GM21515 (cell line): ENCODE results near the gene CLNS1A.
A peak's percentile ranks its signal among the peaks of the same experiment; 100 is the strongest.
"Not testable (repeated sequence)": the region's sequence is repeated elsewhere in the genome, so short reads cannot be mapped to it uniquely, and the experiment has no call there.

Experiments used
- ATAC-seq: cut with Tn5 transposase; IDR thresholded peaks from one replicate; pipeline ENCODE4 v1.9.1; 2021; ENCODE audit not compliant: unreplicated experiment

CLNS1A gene, protein sequence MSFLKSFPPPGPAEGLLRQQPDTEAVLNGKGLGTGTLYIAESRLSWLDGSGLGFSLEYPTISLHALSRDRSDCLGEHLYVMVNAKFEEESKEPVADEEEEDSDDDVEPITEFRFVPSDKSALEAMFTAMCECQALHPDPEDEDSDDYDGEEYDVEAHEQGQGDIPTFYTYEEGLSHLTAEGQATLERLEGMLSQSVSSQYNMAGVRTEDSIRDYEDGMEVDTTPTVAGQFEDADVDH

DNA sequence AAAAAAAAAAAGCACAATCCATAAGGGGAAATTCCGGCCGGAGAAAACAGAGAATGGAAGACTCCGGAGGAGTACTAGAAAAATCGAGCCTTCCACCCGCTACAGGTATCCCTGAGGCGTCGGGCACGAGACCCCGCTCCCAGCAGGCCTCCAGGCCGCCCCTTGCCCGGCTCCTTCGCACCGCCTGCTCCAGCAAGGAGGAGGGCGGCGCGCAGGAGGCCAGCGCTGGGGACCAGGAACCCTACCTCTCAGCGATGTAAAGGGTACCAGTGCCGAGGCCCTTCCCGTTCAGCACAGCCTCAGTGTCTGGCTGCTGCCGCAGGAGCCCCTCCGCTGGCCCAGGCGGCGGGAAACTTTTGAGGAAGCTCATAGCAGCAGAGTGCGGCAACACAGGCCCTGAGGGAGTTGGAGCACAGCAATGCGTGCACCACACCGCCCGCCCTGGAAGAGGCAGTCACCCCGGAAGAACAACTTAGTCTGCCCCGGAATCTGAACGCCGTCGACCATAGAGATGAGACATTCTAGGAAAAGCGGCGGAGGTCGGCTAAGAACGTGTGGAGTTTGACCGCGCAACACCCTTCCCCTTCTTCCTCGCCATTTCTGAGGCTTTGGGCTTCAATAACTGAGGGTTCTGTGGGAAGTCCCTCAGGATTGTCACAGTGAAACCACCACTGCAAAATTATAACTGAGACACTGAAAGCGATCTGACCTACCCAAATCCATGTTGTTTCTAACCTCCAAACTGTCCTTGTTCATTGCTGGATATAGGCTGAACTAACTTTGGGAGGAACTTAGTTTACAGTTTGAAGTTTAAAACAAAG, at the start of gene CLNS1A:
CLNS1A (minus strand) TSS at position 450 of the 821 bp plus-strand sequence; CDS start at position 370, 80 bp downstream.
- peak; percentile 92 for ATAC-seq

- no peak for ATAC-seq
Observed at GRCh38 chr11:77687088-77687487, 49.5 kb upstream of the CLNS1A start.

DNA sequence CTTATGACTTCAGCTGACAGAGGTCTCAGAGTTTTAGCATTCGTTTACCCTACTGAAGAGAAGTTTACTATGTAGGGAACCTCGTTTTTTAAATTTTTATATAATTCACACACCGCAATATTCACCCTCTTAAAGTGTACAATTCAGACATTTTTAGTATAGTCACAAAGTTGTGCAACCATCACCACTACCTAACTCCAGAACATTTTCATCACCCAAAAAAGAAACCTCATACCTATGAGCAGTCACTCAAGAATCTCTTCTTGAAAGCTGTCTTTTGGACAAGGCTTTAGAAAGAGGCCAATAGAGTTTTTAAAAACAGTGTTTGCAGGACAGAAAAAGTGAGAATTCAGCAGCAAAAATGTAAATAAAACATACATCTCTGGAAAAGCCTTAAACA, 39.5 kb upstream of the CLNS1A start:
- no peak for ATAC-seq

GRCh38 chr11:77672264-77672663, 34.7 kb upstream of the CLNS1A start:
- ATAC-seq, result no peak

DNA sequence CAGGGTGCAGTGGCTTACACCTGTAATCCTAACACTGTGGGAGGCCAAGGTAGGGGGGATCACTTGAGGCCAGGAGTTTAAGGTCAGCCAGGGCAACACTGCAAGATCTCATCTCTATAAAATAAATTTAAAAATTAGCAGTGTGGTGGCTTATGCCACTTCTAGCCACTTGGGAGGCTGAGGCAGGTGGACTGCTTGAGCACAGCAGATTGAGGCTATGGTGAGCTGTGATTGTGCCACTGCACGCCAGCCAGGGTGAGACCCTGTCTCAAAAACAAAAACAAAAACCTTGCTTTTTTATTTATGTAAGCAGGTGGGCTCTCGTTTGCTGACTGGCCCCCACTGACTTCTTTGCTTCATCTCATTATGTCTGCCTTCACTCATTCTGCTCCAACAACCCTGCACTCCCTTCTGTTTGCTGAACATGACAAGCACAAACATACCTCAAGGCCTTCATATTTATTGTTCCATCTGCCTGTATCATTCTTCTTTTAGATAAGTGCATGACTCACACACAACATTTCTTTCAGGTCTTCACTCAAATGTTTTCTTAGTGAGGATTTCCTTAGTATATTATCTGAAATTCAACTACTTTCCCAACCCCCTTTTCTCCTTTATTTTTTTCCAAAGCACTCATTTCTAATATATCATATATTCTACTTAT, 32.4 kb upstream of the CLNS1A start:
- no peak for ATAC-seq

GRCh38 chr11:77668760-77669159, 31.2 kb upstream of the CLNS1A start:
- ATAC-seq, result no peak

GRCh38 chr11:77665240-77665965, 27.8 kb upstream of the CLNS1A start:
- no peak for ATAC-seq

- ATAC-seq, result no peak
Observed at GRCh38 chr11:77661670-77662069, 24.1 kb upstream of the CLNS1A start.

- ATAC-seq, result no peak
Observed at GRCh38 chr11:77660947-77661346, 23.4 kb upstream of the CLNS1A start.

DNA sequence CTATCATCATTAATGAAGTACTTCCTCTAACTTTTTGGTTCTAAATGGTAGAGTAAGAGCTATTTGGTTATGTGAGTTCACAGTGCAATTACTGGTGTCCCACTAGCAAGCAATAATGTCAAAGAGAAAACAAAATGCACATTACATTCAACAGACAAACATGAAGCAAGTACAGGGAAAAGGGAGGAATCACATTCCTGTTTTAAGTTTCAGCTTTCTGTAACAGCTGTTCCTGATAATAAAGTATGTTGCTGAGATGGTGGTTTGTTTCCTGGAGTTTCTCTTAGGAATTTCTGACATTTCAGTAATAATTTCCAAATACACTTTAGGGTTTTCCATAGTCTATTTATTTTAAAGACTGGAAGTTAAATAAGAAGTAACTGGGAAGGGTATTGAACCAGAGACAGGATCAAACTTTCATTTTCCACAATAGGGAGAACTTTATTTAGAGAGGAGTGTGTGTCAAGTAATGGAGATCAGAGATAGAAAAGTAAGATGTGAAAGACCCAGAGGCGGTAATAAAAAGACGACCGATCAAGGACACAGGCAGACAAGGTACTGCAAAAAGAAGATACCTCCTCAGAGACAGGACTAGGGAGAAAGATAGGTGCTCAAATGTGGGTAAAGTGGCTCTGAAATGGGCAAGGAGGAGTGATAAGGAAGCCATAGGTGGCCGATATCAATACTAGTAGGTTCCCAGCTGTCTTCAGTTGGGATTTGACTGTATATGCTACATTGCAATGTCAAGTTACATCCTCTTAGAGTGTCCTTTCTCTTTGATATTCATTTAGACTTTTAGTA, 20.8 kb upstream of the CLNS1A start:
- no peak for ATAC-seq

DNA sequence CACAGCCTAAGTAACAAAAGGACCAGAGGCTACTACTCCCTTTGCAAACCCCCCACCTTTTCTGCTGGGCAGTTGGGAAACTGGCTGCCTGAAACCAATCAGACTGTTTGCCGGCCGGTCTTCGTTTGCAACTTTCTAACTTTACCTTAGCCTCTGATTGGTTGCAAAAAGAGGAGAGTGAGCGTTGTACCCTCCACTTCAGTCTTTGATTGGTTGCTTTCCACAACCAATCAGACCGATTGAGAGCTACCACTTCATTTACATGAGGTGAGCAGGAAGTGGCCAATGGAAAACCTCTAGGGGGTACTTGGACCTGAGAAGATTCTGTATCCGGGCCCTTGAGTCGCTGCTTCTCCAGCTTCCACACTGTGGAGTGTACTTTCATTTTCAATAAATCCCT, 18.8 kb upstream of the CLNS1A start:
- ATAC-seq, result no peak

- ATAC-seq, result no peak
Observed at GRCh38 chr11:77654770-77655434, 17.3 kb upstream of the CLNS1A start.

DNA sequence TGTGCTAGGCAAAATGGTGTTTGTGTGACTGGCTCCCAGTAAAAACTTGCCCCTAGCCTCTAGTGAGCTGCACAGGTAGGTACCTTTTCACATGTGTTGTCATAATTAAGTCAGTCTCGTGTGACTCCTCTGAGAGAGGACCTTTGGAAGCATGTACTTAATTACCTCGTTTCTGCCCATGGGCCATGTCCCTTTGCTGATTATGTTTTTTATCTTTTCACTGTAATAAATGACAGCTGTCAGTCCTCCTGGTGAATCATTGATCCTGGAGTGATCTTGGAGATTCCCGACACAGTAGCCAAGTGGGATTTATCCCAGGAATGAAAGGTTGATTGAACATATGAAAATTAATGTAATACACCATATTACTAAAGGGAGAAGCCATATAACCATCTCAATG, 12.5 kb upstream of the CLNS1A start:
- no peak for ATAC-seq

GRCh38 chr11:77647654-77648305, 10.2 kb upstream of the CLNS1A start:
- no peak for ATAC-seq

GRCh38 chr11:77644887-77645286, 7.3 kb upstream of the CLNS1A start:
- no peak for ATAC-seq

GRCh38 chr11:77642228-77642627, 4.6 kb upstream of the CLNS1A start:
- ATAC-seq, result no peak

- ATAC-seq, result no peak
Observed at GRCh38 chr11:77636731-77637344, 756 bp downstream of the CLNS1A start.

DNA sequence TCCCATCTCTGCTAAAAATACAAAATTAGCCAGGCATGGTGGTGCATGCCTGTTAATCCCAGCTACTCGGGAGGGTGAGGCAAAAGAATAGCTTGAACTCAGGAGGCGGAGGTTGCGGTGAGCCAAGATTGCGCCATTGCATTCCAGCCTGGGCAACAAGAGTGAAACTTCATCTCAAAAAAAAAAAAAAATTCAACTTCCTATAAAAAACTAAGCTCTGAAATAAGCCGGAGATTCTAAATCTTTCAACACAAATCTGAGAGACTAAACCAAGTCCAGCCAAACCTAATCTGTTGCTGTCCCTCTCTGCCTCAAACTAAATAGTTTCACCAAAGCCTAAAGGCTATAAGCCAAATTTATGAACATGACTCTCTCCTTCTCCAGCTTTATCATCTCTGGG, 3.7 kb downstream of the CLNS1A start:
- not testable (repeated sequence) for ATAC-seq

DNA sequence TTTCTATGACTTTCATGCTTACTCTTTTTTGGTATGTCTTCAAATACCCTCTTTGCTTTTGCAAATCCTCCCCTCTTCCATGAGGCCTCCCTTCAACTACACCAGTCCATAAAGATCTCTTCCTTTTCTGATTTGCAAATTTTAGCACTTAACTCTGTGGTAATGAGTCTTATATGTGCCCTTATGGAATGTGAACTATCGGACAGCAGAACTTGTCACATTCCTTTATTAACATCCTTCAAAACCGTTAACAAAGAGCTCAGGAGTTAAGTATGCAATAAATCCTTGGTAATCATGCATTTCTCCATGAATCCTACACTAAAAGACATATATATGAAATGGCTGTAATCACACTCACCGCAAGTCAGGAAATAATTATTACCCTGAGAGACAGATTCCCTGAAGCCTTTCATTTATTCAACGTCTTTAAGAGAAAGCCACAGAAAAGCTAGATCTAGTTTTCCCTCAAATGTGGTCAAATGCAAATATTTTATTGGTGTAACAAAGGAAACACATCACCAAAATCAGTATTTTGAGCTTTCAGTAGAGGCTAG, 7.4 kb downstream of the CLNS1A start:
- no peak for ATAC-seq
